Panc1 (cell line): ENCODE data around the gene OTC. TPM values are rescaled to one million over a fixed set of nuclear protein-coding genes. Genes with fewer than 3 reads are reported as not detected.

Source experiments
- ATAC-seq: fragments of 200-7000 bp; cut with Tn5 transposase; 2 replicates; pipeline ENCODE4 v1.9.1; 2020; ENCODE audit warnings: mild to moderate bottlenecking, moderate library complexity
- BruUV-seq: library from RNA; stranded (reverse); fragments of 400-500 nt; replicated peaks from 2 replicates; lab custom pipeline; 2021; lab: Mats Ljungman, UMichigan
- CTCF ChIA-PET: fragments of 300-600 bp; sonication (Branson Sonifier 250); formaldehyde crosslinking; loops from one replicate; lab custom pipeline; 2022; ENCODE audit warnings: antibody characterized with exemption; lab: Charles Lee
- POLR2A ChIA-PET: fragments of 300-600 bp; sonication (Branson Sonifier 250); formaldehyde crosslinking; loops from one replicate; lab custom pipeline; 2022; ENCODE audit warnings: antibody characterized with exemption; lab: Charles Lee
- DNase-seq: peaks from one replicate; pipeline ENCODE4 v3.0.0-alpha.2; 2010; ENCODE audit warnings: low read depth, low spot score
- H3K27ac ChIP-seq: 2 replicates; pipeline ENCODE4 v1.5.1; 2011; ENCODE audit warnings: mild to moderate bottlenecking, low read length, inconsistent platforms
- H3K27me3 ChIP-seq: fragments of 200-500 bp; sonication (Bioruptor generic); 2 replicates; pipeline ENCODE4 v1.6.0; 2014; ENCODE audit warnings: low read length, inconsistent platforms; ENCODE audit not compliant: control insufficient read depth, insufficient read depth
- H3K36me3 ChIP-seq: fragments of 200-500 bp; sonication (Bioruptor generic); 2 replicates; pipeline ENCODE4 v1.5.1; 2014; ENCODE audit warnings: inconsistent platforms, mild to moderate bottlenecking, low read length, moderate library complexity; ENCODE audit not compliant: control insufficient read depth, insufficient read depth
- H3K4me1 ChIP-seq: 2 replicates; pipeline ENCODE4 v1.5.1; 2011; ENCODE audit warnings: inconsistent platforms, mild to moderate bottlenecking, low read length, moderate library complexity; ENCODE audit not compliant: control insufficient read depth, insufficient read depth
- H3K4me3 ChIP-seq, 2 experiments: 2 replicates each; pipeline ENCODE4 v1.5.1; 2011 to 2012; ENCODE audit warnings: low read depth in 2 of 2, low read length in 2 of 2, mild to moderate bottlenecking in 2 of 2, inconsistent platforms in 1 of 2, moderate library complexity in 1 of 2
- H3K9me3 ChIP-seq: fragments of 200-500 bp; sonication (Bioruptor generic); 2 replicates; pipeline ENCODE4 v1.5.1; 2014; ENCODE audit warnings: low read depth, mild to moderate bottlenecking, inconsistent platforms, low read length, moderate library complexity; ENCODE audit not compliant: control insufficient read depth, insufficient read depth
- POLR2AphosphoS5 ChIP-seq: IDR thresholded peaks from 2 replicates; pipeline ENCODE4 v1.6.1; 2012; ENCODE audit warnings: mild to moderate bottlenecking, low read depth, low read length, moderate library complexity
- SIN3A ChIP-seq: IDR thresholded peaks from 2 replicates; pipeline ENCODE4 v1.6.1; 2012; ENCODE audit warnings: low read depth, mild to moderate bottlenecking, low read length, moderate library complexity, borderline replicate concordance; ENCODE audit not compliant: insufficient read depth
- TCF7L2 ChIP-seq: IDR thresholded peaks from 2 replicates; pipeline ENCODE4 v1.6.1; 2011; ENCODE audit warnings: mild to moderate bottlenecking, low read depth, low read length, inconsistent platforms
- in situ Hi-C: cut with HindIII; loops from 2 replicates; pipeline ENCODE4 v1.10.0; 2016; ENCODE audit warnings: low sequenced_read_pairs, low pct_unique_long_range_greater_than_20kb
- intact Hi-C: fragments of 100-400 bp; cut with micrococcal nuclease; formaldehyde crosslinking; loops from one replicate; pipeline ENCODE4 v1.10.0; 2022; ENCODE audit not compliant: unreplicated experiment
- total RNA-seq: library from RNA; stranded (reverse); gene quantifications from one replicate; pipeline ENCODE4 v1.2.1, GENCODE V29; 2021; ENCODE audit not compliant: unreplicated experiment
- TF ChIP-seq, protein P1 (sequence below), 2 experiments: IDR thresholded peaks; 2 replicates each; pipeline ENCODE4 v1.6.1; 2011 to 2012; ENCODE audit warnings: low read depth in 2 of 2, control low read depth in 1 of 2, low read length in 1 of 2, mild to moderate bottlenecking in 1 of 2, moderate library complexity in 1 of 2; ENCODE audit not compliant: insufficient read depth in 1 of 2
- TF ChIP-seq, protein P2 (sequence below): fragments of 450-650 bp; IDR thresholded peaks from 2 replicates; pipeline ENCODE4 v1.5.1; 2017; ENCODE audit warnings: mild to moderate bottlenecking

The OTC gene
- total RNA-seq, 1 experiment from 2014 or later = not detected

- no TSS peak for BruUV-seq
- POLR2A ChIA-PET = no interaction called here
- in situ Hi-C loops = no loop called here
Observed at GRCh38 chrX:38376747-38377146, 24.3 kb downstream of the OTC start.

GRCh38 chrX:38379088-38379487 is 26.7 kb downstream of the OTC start:
- H3K4me3 ChIP-seq = no peak overlapping the region
- TF ChIP-seq TCF7L2 = no peak
- no peak for TF ChIP-seq SIN3A
- TF ChIP-seq, protein P1, sequence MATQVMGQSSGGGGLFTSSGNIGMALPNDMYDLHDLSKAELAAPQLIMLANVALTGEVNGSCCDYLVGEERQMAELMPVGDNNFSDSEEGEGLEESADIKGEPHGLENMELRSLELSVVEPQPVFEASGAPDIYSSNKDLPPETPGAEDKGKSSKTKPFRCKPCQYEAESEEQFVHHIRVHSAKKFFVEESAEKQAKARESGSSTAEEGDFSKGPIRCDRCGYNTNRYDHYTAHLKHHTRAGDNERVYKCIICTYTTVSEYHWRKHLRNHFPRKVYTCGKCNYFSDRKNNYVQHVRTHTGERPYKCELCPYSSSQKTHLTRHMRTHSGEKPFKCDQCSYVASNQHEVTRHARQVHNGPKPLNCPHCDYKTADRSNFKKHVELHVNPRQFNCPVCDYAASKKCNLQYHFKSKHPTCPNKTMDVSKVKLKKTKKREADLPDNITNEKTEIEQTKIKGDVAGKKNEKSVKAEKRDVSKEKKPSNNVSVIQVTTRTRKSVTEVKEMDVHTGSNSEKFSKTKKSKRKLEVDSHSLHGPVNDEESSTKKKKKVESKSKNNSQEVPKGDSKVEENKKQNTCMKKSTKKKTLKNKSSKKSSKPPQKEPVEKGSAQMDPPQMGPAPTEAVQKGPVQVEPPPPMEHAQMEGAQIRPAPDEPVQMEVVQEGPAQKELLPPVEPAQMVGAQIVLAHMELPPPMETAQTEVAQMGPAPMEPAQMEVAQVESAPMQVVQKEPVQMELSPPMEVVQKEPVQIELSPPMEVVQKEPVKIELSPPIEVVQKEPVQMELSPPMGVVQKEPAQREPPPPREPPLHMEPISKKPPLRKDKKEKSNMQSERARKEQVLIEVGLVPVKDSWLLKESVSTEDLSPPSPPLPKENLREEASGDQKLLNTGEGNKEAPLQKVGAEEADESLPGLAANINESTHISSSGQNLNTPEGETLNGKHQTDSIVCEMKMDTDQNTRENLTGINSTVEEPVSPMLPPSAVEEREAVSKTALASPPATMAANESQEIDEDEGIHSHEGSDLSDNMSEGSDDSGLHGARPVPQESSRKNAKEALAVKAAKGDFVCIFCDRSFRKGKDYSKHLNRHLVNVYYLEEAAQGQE (IDR thresholded peaks at IDR 0.05; ENCODE audit: insufficient read depth in 1 of 2, low read depth in 2 of 2, low read length in 1 of 2) = no peak
- TF ChIP-seq, protein P2, sequence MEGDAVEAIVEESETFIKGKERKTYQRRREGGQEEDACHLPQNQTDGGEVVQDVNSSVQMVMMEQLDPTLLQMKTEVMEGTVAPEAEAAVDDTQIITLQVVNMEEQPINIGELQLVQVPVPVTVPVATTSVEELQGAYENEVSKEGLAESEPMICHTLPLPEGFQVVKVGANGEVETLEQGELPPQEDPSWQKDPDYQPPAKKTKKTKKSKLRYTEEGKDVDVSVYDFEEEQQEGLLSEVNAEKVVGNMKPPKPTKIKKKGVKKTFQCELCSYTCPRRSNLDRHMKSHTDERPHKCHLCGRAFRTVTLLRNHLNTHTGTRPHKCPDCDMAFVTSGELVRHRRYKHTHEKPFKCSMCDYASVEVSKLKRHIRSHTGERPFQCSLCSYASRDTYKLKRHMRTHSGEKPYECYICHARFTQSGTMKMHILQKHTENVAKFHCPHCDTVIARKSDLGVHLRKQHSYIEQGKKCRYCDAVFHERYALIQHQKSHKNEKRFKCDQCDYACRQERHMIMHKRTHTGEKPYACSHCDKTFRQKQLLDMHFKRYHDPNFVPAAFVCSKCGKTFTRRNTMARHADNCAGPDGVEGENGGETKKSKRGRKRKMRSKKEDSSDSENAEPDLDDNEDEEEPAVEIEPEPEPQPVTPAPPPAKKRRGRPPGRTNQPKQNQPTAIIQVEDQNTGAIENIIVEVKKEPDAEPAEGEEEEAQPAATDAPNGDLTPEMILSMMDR = no peak
- TF ChIP-seq POLR2AphosphoS5 = no peak
- H3K27me3 ChIP-seq = no peaks in the 10 kb centered on the region
- H3K27ac ChIP-seq = no peak overlapping the region
- POLR2A ChIA-PET = no interaction called here
- intact Hi-C loops = no loop called here
- no peak for ATAC-seq
- H3K9me3 ChIP-seq = no peaks in the 10 kb centered on the region
- CTCF ChIA-PET = no interaction called here
- no peaks in the 10 kb centered on the region for H3K4me1 ChIP-seq
- in situ Hi-C loops = no loop called here
- H3K36me3 ChIP-seq = no peaks in the 10 kb centered on the region
- DNase-seq = no peak
- no TSS peak for BruUV-seq

More at GRCh38 chrX:38376747-38377146, 24.3 kb downstream of the OTC start:
- intact Hi-C loops = no loop called here
- no peak overlapping the region for H3K27ac ChIP-seq
- DNase-seq (no peak), ATAC-seq (no peak)
- no peaks in the 10 kb centered on the region for H3K9me3 ChIP-seq
- no peak overlapping the region for H3K4me3 ChIP-seq
- CTCF ChIA-PET = no interaction called here
- H3K36me3 ChIP-seq = no peaks in the 10 kb centered on the region
- H3K4me1 ChIP-seq = no peaks in the 10 kb centered on the region
- H3K27me3 ChIP-seq = no peaks in the 10 kb centered on the region
- TF ChIP-seq TCF7L2 (no peak), POLR2AphosphoS5 (no peak), SIN3A (no peak)
- TF ChIP-seq, protein P2 = no peak
- TF ChIP-seq, protein P1 (IDR thresholded peaks at IDR 0.05; ENCODE audit: insufficient read depth in 1 of 2, low read depth in 2 of 2, low read length in 1 of 2) = no peak
